ENCODE results near the gene C2CD5.
"Not testable (repeated sequence)": the region's sequence is repeated elsewhere in the genome, so short reads cannot be mapped to it uniquely, and the experiment has no call there.

C2CD5 gene

DNA sequence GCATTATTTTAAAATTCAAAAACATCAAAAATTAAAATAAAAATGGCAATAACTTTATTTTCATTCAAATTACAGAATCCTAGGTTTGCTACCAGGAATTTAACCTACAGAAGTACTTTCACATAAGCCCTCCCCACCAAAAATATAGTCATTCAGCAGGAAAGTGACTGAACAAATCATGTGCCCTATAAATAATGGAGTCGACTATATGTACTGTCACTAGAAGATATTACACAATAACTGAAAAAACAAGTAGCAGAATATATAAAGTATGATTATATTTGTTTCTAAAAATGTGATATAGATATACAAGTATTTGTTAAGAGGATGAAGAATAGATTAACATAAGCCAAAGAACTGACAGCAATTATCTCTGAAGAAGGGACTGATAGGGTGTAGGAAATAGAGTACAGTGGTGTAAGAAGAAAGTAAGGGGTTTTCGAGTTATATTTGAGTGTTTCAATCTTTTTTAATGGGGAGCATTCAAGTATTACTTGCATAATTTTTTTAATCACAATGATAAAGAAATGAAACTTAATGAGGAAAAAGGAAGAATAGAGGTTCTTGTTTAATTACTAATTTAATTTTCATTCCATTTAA lies 7.9 kb downstream of the C2CD5 start:
- no peak for DNase-seq

DNA sequence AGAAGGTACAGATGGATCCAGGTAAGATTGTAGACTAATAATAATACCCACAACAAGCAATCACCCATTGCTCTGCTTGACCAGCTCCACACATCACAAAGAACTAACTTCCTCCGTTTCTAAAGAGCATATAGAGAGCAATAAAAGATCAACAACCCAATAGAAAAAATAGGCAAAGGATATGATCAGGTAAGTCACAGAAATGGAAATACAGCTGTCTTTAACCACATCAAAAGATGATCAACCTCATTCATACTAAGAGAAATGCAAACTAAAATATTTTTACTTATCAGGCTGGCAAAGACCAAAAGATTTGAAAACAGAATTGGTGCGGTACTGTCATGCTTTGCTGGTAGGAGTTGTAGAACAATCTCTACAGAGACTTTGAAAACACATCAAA lies 8.9 kb downstream of the C2CD5 start:
- DNase-seq = no peak

DNA sequence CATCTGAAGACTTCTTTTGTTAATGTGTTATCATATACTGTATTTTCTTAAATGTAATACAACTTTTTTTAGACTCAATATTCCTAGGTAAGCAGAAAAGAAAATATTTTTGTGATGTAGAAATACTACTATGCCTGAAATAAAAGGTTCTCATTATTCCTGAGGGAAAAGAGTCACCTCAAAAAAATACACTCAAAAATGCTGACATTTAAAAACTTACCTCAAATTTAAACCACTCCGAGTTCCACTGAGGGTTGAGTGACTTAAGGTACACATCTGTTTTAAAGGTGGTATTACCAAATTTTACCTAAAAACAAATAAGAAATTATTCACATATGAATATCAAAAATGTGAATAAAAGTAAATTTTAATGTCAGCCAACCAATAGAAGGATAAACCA lies 9.3 kb downstream of the C2CD5 start:
- no peak for DNase-seq

DNA sequence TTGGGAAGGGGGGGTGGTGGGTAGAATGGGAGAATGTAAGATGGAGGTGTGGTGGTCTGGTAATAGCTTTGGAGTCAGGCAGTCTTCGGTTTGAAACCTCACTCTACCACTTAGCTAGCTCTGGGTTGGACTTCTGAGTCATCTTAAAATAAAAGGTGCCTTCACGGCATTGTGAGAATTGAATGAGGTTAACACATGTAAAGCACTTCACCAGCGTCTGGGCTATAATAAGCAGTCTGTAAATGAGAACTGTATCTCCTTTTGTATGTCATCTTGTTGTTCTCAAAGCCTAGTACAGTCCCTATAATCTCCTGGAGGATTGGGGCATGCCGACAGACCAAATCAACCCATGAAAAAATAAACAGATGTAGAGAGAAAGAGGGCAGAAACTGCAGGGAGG lies 11.2 kb downstream of the C2CD5 start:
- no peak for DNase-seq

DNA sequence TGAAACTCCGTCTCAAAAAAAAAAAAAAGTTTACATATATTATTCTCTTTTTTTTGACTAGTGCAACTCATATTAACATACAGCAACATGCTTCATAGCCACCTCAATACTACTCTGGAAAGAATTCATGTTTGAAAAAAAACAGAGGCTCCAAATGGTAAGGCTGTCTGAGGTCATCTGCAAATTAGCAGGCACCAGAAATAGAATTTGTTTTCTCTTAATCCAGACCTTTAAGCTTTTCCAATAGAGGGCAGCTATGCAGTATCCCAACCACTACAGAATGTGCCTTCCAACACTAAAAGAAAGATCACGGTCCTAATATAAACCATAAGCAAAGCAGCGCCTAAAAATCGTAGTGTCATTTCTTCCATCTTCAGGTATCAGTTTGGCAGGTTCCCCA lies 12.0 kb downstream of the C2CD5 start:
- no peak for DNase-seq

DNA sequence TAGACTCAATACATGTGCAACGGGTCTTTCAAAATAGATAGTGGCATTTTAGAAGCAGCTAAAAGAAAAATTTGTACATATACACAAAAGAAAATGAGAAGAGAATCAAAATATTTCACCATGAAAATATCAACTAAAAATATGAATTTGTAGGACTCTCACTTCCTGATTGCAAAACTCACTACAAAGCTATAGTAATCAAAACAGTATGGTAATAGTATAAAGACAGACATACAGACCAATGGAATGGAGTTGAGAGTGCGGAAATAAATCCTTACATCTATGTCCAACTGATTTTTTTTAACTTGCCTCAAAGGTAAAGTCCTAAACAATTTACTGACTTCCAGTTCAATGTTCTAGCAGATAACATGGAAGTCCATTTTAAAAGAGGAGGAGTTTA lies 13.1 kb downstream of the C2CD5 start:
- DNase-seq = no peak

DNA sequence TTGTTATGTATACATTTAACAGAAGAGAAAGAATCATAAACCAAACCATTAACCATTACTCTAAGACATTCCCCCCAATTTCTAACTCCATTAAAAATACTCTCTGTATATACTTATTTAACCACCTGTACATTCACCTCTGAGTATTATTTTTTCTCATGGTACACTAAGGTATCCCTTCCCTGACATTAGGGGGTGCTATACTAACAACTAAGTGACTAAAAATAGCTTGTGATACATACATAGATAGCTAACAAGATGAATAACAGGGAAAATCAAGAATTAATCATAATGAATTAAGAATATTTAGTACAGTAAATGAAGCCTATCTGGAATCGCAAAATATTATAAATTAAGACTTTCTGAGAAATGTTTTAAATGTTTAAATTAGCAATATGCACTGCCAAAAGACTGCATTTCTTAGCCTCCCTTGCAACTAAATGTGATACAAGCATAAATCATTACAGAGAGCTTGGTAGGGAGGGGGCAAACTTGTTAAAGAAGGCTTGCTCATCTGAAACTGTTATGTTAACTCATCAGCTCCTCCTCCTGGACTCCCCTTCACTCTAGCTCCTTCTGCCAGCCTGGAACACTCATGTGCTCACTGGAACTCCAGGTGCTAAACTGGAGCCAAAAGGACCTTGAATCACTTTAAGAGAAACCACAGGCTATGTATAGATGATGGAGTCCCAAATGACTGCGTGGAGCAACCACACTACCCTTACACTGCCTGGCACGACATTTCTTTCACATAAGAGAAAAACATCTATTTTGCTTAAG lies 14.9 kb downstream of the C2CD5 start:
- DNase-seq = no peak

DNA sequence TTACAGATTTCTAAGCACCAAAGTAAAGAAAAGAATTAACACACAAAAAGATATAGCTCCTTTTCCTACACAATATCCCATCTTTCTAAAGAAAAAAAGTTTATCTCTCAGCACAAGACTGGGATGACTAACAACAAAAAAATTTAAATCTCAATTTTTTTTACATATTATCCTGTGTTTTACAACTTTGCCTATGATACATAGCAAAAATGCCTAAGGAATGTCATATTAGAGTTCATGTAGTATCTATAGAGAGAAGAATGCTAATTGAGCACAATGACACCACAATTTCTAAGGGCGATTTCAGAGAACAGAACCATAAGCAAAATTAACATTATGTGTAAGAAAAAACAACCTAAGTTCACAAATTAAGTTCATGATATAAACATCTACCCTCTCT lies 16.3 kb downstream of the C2CD5 start:
- no peak for DNase-seq

DNA sequence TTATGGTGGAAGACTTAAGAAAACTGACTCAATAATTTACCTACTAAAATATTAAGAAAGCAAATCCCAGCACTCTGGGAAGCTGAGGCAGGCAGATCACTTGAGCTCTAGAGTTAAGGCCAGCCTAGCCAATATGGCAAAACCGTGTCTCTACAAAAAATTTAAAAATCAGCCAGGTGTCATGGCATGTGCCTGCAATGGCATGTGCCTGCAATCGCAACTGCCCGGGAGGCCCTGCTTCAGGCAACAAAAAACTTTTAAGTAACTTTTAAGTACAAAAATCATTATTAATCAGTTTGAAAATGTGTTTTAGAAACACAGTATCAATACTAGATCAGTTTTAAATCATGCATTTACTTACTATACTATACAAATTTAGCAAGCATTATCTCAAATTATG lies 17.5 kb downstream of the C2CD5 start:
- no peak for DNase-seq

DNA sequence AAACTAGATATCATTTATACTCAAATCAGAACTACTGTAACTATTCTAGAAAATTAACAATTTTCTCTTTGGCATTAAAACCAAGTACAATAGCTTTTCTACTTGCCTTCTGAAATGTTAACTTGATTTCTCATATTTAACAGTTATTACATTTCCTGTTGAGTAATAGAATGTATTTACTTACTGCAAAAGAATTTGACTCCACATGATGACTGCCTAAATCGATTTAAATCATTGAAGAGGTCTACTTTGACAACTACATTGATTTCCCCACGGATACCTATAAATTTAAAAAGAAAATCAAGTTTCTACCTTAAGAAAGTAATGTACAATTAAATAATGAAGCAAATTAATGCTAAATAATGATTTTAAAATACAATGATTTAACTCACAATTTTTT lies 18.9 kb downstream of the C2CD5 start:
- no peak for DNase-seq

DNA sequence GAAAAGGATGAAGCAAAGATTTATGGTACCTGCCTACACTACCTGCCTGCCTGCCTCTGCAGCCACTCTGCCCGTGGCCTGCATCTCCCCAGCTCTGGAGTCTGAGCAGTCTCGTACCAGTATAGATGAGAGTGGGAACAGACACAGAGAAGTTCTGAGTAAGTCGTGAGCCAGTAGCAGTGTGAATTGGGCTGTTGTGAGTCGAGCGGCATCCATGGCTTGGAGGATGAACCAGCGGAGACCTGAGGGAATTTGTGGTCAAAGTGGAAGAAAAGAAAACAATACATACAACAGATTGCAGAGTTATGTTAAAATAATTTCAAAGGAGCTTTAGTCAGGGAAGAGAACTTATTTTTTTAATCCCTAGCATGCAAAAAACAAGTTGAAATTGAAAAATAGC lies 25.3 kb downstream of the C2CD5 start:
- DNase-seq = no peak

DNA sequence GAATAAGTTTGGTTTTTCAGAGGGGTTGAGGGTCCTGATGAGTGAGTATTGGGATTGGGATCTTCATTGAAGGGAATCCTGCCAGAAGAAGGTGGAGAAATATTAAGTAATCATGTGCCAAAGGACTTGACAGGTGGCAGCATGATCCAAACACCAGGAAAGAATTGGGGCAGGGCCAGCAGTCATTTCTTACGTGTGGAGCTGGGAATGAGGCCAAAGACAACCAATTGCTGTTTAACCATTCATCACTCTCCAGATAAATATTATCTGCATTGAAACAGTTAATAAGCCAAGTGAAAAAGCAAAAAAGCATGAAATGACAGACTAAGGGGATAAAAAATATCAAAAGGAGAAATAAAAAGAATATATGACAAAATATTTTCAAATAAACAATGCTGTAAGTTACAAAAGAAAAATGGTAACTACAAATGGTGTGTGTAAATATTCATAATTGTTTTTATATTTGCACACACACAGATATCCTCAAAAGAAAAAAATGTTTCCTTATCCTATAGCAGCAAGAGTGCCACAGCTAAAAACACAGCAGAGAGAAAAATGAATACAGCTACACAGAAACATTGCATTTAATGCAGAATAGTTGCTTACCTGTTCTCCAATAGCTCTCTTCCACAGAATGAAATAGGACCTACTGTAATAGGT lies 26.2 kb downstream of the C2CD5 start:
- DNase-seq = no peak

DNA sequence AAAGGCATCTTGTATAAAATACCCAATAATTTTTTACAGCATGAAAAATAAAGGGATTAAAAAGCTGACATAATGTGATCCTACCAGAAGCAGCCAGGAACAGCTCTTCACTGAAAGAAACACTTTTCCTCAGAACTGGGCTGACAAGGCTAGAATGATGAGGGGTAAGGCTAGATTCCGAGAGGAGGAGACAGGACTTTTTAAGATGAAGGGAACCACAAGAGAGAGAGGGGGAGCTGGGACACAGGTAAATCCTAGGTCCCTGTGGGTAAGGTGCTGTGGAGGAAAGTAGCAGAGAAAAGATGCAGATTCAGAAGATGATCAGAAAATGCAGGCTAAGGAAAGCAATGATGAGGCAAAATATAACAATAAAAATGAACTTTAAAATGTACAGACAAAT lies 29.5 kb downstream of the C2CD5 start:
- DNase-seq = no peak

DNA sequence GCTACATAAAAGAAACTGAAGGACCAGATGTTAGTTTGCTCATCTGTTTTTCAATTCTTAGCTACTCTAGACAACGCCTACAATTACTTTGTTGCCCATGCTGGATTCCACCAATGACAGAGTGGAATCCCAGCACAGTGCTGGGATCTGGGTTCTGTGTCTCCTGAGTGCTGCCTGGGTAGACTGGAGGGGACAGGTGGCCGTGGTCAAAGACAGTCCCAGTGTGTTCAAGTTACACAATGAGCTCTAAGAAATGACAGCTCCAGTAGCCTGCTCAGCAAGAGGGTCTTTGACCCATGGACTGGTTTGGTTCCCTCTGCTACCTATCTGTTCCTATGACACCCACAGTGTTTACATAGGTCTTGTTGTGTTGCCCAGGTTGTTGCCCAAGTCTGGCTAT lies 38.5 kb downstream of the C2CD5 start:
- DNase-seq = no peak

DNA sequence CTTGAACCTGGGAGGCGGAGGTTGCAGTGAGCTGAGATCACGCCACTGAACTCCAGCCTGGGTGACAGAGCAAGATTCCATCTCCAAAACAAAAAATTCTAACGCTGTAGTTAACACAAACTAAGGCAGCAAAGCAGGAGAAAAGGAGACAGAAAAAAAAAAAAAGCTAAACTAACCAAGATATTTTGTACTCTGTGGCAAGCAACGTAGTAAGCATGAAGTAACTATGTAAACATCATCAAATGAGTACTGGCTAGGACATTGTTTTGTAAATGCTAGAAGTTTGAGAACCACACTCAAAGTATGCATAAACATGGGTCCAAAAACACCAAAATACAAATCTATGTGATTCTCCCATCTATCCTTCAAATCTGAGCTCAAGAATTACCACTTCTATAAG lies 44.2 kb downstream of the C2CD5 start:
- DNase-seq = no peak

DNA sequence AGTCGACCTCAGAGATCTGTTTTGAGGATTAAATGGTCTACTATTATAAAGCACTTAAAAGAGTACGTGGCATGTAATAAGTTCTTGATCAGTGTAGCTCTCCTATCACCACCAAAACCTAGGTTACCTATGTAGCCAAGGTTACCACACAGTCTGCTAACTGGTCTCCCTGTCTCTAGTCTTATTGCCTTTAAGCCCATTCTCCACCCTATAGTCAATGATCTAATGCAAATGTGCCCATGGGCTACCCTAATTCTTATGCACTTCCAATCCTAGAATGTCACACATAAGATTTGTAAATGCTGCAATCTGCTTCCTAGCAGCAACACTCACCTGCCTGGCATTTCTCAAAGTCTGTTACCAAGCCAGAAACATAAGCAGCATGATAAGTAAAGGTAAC lies 44.9 kb downstream of the C2CD5 start:
- DNase-seq = no peak

DNA sequence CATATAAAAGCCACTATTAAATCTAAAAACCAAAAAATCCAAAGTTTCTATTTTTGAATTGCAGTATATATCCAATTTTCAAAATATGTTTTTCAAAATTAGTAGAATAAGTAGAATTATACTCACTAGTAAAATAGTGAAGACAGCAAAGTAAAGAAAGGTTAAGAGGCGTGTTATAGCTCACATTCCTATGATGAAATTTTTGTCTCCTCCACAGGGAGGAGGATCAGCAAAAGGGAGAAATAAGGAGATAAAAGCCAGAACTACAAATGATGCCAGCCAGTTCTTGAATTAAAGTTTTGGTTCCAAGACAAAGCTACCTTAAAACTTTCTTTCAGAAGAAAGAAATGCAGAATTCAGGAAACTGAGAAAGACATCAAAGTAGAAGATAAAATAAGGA lies 50.0 kb downstream of the C2CD5 start:
- no peak for DNase-seq

DNA sequence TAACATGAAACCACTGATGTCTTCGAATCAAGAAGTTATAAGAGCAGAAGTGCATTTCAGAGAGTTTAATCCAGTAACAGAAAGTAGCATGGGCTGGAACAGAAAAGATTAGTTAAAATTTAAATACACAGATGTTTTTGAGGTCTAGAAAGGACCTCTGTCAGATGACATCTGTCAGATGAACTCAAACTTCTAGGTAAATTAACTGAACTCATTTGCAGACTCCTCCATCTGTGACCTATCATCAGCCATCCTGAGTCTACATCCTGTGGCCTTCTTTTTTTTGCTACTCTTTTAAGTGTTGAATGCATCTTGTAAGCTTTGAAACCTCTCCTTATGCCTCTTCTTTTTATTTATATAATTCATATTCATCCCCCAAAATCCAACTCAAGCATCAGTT lies 53.3 kb downstream of the C2CD5 start:
- no peak for DNase-seq

DNA sequence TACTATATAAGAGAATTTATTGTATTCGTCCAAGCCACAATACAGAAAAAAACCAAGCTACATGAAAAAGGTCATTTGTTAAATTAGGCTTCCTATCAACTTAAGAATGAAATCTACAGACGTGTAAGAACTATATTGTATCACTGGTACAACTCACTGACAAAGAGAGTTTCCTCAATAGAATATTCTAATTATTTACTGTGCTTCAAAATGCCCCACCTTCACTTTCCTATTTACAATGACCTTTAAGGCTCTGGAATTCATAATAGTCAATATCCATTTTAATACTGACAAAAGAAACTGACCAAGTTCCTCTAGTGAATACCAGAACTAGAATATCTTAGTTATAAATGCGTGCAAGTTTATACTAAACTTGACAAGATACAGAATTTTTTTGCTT lies 55.9 kb downstream of the C2CD5 start:
- DNase-seq = no peak

DNA sequence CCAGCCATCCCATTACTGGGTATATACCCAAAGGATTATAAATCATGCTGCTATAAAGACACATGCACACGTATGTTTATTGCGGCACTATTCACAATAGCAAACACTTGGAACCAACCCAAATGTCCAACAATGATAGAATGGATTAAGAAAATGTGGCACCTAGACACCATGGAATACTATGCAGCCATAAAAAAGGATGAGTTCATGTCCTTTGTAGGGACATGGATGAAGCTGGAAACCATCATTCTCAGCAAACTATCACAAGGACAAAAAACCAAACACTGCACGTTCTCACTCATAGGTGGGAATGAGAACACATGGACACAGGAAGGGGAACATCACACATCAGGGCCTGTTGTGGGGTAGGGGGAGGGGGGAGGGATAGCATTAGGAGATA lies 56.7 kb downstream of the C2CD5 start:
- DNase-seq = not testable (repeated sequence)

DNA sequence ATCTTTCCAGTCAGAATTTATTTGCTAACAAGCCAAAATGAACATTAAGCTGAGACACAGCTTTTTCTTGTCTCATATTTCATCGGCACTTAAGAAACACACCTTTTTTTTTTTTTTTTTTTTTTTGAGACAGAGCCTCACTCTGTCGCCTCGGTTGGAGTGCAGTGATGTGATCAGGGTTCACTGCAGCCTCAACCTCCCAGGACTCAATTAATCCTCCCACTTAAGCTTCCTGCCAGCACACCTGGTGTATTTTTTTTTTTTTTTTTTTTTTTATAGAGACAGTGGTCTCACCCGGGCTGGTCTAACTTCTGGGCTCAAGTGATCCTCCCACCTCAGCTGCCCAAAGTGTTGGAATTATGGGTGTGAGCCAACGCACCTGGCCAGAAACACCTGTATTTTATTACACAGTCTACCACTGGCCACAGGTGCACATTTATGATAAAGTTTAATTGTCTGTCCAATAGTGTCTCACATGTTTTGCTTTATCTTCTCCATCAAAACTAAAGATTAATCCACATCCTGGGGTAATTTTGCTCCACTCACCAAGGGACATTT lies 62.7 kb downstream of the C2CD5 start:
- DNase-seq = no peak

DNA sequence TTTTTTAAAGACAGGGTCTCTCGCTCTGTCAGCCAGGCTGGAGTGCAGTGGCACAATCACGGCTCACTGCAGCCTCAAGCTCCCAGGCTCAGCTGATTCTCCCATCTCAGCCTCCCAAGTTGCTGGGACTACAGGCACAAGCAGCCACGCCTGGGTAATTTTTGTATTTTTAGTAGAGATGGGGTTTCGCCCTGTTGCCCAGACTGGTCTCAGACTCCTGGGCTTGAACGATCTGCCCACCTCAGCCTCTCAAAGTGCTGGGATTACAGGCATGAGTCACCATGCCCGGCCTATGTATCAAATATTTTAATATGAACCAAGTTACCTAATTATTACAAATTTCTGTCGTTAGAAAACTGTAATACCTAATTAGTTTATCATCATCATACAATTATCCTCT lies 63.5 kb downstream of the C2CD5 start:
- not testable (repeated sequence) for DNase-seq

DNA sequence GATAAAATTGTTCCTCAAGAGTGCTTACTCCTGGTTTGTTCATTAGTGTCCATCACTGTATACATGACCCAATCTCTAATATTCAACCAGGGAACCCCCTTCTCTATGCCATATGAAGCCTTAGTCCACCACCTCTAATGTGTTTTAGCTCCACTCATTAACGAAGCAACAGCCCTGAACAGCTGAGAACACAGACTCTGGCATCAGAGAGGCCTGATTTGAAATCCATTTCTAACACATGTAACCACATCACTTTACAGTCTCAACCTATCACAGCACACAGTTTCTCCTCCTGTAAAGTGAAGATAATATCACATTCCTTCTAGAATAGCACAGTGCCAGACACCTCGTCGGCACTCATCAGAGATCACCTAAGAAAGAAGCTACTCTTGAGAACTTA lies 64.3 kb downstream of the C2CD5 start:
- no peak for DNase-seq

DNA sequence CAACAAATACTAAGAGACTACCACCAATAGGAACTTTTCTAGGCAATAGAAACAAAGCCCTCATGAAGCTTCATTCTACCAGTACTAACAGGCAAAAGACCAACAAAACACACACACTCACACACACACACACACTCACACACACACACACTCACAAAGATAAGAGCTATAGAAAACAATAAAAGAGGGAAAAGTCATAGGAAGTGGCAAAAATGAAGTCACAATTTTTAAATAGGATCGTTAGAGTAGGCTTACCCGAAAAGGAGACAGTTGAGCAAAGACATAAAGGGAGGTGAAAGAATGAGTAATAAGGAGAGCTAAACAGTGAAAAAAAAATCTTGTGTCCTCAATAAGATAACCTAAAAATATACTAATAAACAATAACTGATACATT lies 66.5 kb downstream of the C2CD5 start:
- DNase-seq = no peak
